HG03571 (cell line): ENCODE data around the gene HOXD3.

Experiments
- ATAC-seq: cut with Tn5 transposase; IDR thresholded peaks from one replicate; pipeline ENCODE4 v1.9.1; 2021; ENCODE audit not compliant: unreplicated experiment

HOXD3 gene

GRCh38 chr2:176156807-176157498, at the start of gene HOXD3:
HOXD3 (plus strand) TSS chr2:176157307; CDS start chr2:176169115, 11,808 bp downstream.
- no peak for ATAC-seq

- ATAC-seq: no peak
These were observed 49.4 kb upstream of the HOXD3 start for GRCh38 chr2:176107731-176108181.

- no peak for ATAC-seq
These were observed 47.8 kb upstream of the HOXD3 start for GRCh38 chr2:176109192-176109901.

GRCh38 chr2:176109946-176110345, 47.2 kb upstream of the HOXD3 start:
- ATAC-seq: no peak

- no peak for ATAC-seq
These were observed 46.4 kb upstream of the HOXD3 start for GRCh38 chr2:176110415-176111308.

GRCh38 chr2:176111309-176111663, 45.8 kb upstream of the HOXD3 start:
- ATAC-seq: no peak

- ATAC-seq: no peak
These were observed 45.2 kb upstream of the HOXD3 start for GRCh38 chr2:176111846-176112374.

- ATAC-seq: no peak
These were observed 44.5 kb upstream of the HOXD3 start for GRCh38 chr2:176112375-176113302.

GRCh38 chr2:176114120-176114929, 42.8 kb upstream of the HOXD3 start:
- no peak for ATAC-seq

- ATAC-seq: no peak
These were observed 42.0 kb upstream of the HOXD3 start for GRCh38 chr2:176114930-176115625.

GRCh38 chr2:176115883-176116813, 41.0 kb upstream of the HOXD3 start, which contains the start of gene HOXD10:
HOXD10 (plus strand) TSS chr2:176116778; CDS start chr2:176116834, 56 bp downstream.
- ATAC-seq: no peak

GRCh38 chr2:176117162-176117822, 39.8 kb upstream of the HOXD3 start:
- no peak for ATAC-seq

GRCh38 chr2:176117823-176118371, 39.2 kb upstream of the HOXD3 start:
- no peak for ATAC-seq

- ATAC-seq: no peak
These were observed 38.3 kb upstream of the HOXD3 start for GRCh38 chr2:176118601-176119339.

- no peak for ATAC-seq
These were observed 36.5 kb upstream of the HOXD3 start for GRCh38 chr2:176120364-176121189.
